Measurements from ENCODE around the gene ZSWIM4.
A peak's percentile ranks its signal among the peaks of the same experiment; 100 is the strongest.
"Not testable (repeated sequence)": the region's sequence is repeated elsewhere in the genome, so short reads cannot be mapped to it uniquely, and the experiment has no call there.

ZSWIM4 gene

DNA sequence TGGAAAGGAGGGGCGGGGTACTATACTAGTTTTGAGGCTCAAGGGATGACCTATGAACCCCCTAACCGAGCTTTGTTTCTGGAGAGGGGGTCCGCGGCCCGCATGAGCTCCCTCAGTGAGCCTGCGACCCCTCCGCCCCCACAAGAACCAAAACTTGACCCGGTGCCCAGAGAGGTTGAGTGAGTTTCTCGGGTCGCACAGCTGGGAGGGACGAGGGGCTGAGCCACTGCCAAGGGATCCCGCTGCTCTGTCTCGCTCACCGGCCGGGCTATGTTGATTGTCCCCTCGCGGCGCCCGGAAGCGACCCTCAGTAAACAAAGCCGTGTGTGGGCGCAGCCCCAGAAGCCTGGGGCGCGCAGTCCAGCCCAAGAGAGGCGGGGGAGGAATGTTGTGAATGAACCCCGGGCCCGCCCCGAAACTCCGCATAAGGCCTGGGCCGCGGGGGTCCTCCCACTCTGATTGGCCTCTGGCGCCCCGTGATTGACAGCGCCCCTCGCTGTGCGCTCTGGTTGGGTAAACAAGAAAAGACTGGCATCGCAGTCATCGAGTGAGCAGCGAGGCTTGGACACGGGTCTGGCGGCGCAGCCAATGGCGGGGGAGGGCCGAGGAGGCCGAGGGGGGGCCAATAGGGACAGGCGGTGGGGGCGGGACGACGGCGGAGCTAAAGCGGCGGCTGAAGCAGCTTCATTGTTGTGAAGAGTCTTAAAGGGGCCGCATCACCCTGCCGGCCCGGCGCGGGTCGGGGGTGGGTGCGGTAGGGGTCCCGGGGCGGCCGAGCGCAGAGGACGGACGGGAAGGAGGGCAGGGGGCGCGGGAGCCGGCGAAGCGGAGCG is at the start of gene ZSWIM4:
TSS of gene ZSWIM4 (plus strand) at position 687 of the 833 bp plus-strand sequence. CDS start 206 bp downstream, outside the sequence.
- DNase-seq (ENCODE audit: low spot score), result peak; percentile 99

DNA sequence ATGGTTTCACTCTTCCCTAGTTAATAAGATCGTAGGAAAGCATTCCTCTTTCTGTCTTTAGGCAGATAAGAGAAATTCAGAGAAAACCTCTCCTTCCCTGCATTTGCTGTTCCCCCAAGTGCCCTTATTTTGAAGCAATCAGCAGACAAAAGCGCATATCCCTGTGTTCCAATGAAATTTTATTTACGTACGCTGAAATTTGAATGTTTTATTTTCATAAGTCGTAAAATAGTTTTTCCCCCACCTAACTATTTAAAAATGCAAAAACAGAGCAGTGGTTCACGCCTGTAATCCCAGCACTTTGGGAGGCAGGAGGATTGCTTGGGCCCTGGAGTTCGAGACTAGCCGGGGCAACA is 48.2 kb upstream of the ZSWIM4 start:
- DNase-seq (ENCODE audit: low spot score), result no peak

DNA sequence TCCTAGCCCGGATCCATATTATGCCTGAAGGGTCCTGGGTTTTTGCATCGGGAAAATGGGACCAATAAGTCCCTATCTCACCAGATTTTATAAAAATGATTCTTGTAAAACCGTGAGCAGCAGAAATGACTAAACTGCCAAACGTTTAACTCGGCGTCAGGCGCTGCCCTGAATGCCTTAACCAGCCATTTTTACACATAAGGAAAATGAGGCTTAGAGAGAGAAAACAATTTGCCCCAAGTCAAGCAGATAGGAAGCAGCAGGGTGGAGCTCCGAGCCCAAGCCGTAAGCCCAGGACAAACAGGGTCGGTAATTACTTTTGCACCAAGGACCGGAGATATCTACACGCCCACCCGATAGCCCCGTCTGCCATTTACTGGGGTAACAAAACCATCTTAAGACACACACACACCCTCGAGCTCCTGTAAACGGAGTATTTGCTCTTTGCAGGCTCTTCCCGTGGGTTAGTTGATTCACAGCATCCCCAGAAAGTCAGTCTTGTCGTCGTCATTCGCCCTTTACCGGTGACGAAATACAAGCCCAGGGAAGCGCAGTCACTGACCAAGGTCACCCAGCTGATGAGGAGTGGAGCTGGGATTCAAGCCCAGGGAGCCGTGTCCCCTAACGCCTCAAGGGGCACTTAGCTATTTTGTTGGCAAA is 46.9 kb upstream of the ZSWIM4 start:
- DNase-seq (ENCODE audit: low spot score), result peak; percentile 53

DNA sequence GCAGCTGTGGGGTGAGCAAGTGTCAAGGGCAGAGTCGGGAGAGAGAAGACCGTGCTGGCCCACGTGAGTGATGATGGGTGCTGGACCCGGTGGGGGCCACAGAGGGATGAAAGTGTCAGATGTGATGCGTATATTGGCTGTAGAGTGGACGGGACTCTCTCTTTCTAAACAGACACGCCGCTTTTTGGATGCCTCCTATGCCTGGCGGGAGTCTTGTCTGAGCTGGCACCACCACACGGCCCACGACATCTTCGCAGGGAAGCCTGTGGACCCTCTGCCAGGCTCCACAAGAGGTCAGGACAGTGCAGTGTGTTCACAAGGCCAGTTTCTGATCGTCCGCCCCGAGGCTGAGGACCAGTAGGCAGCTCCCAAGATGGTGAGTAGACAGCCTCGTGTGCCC is 43.8 kb upstream of the ZSWIM4 start:
- DNase-seq (ENCODE audit: low spot score), result no peak

DNA sequence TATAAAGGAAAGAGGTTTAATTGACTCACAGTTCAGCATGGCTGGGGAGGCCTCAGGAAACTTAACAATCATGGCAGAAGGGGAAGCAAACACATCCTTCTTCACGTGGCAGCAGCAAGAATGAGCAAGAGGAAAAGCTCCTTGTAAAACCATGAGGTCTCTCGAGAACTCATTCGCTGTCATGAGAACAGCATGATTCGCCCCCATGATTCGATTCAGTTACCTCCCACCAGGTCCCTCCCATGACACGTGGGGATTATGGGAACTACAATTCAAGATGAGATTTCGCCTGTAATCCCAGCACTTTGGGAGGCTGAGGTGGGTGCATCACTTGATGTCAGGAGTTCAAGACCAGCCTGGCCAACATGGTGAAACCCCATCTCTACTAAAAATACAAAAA is 41.6 kb upstream of the ZSWIM4 start:
- DNase-seq (ENCODE audit: low spot score), result not testable (repeated sequence)

DNA sequence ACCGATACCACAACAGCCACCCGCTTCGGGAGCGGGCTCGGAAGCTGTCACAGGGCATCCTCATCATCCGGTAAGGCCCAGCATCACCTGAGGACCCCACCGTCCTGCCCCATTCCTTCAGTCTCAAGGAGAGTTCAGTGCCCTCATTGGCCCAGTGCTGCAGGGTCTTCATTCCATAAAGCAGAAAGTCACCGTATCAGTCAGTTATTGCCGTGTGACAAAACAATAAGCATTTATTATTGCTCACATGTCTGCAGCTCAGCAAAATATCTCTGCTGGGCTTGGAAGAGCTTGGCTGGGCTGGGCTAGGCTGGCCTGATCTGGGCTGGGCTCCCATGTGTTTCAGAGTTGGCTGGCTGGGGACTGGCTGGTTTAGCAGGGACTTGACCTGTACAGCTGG is 39.0 kb upstream of the ZSWIM4 start:
- no peak for DNase-seq (ENCODE audit: low spot score)

DNA sequence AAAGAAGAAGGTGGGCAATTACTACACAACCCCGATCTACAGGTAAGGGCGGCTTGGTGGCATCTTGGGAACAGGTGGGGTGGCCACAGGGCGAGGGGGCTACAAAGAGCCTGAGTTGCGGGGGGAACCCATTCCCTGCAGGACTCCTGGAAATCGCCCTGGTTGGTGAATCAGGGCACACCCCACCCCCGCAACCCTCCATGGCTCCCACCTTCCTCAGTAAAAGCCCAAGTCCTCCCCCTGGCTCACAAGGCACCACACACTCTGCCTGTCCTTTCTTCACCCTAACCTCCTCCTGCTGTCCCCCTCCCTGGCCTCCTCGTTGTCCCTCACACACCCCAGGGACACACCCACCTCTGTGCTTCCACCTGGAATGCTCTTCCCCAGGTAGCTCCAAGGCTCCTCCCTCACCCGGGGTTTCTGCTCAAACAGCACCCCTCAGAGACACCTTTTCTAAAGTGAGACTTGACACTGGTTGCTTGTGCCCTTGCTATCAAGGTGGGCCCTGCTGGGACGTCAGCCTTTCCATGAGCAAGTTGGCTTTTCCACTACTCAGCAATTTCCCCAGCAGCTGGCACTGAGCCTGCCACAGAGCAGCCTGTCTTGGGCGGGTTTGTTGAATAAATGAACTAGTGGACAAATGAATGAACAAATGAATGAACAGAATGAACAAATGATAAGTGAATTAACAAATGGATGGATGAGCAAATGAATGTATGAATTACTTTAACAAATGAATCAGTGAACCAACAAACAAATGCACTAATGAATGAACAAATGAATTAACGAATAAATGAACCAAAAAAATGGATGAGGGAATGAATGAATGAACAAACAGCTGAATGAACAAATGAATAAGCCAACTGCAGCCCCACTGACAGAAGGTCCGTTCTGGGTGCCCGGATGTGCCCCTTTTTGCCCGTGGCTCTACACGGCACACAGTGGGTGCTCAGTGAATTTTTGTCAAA is 37.2 kb upstream of the ZSWIM4 start:
- no peak for DNase-seq (ENCODE audit: low spot score)

DNA sequence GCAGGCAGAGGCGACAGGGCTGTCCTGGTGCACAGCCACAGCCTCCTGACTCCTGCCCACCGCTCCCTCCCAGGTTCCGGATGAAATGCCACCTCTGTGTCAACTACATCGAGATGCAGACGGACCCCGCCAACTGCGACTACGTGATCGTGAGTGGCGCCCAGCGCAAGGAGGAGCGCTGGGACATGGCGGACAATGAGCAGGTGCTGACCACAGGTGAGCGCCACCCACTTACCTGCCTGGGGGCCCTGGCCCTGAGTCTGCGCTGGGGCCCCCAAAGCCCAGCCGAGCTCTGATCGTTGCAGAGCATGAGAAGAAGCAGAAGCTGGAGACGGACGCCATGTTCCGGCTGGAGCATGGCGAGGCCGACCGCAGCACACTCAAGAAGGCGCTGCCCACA is 36.4 kb upstream of the ZSWIM4 start:
- no peak for DNase-seq (ENCODE audit: low spot score)

DNA sequence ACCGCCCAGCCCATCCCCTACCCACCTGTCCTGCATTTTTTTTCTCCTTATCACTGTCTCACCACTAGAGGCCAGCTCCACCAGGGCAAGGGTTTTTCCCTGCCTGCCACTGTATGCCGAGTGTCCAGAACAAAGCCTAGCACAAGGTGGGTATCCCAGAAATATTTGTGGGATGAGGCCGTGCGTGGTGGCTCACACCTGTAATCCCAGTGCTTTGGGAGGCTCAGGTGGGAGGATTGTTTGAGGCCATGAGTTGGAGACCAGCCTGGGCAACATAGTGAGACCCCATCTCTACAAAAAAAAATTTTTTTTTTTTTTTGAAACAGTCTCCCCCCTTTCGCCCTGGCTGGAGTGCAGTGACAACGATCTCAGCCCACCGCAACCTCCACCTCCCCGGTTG is 33.8 kb upstream of the ZSWIM4 start:
- DNase-seq (ENCODE audit: low spot score), result peak; percentile 46

DNA sequence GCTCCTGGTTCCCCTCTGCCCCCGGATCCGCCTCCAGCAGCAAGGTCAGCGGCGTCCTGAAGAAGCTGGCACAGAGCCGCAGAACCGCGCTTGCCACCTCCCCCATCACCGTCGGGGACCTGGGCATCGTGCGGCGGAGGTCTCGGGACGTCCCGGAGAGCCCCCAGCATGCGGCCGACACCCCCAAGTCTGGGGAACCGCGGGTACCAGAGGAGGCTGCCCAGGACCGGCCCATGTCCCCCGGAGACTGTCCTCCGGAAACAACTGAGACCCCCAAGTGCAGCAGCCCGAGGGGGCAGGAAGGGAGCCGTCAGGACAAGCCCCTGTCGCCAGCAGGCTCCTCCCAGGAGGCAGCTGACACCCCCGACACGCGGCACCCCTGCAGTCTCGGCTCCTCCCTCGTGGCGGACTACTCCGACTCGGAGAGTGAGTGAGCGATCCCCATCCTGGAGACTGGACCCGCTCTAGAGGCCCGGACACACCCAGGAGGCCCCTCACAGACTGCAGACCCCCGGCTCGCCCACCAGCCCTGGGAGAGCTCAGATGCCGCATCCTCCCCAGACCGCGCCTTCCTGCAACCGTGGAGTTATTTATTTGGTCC is 32.5 kb upstream of the ZSWIM4 start:
- DNase-seq (ENCODE audit: low spot score), result no peak

DNA sequence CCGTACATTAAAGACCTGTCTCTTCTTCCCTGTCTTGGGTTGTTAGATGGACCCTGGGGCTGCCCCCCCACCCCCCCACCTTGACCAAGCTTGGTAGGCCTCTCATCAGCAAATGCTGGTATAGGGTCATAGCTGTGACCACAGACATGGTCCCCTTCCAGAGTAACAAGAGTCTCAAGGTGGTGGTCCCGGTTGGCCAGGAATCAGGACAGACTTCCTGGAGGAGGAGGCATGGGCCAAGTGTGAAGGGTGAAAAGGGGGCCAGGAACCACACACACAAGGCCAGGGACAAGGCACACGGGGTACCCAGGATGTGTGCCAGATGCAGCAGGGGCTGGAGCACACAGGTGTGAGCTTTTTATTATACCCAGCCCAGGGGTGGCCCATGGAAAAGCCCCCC is 32.0 kb upstream of the ZSWIM4 start:
- no peak for DNase-seq (ENCODE audit: low spot score)

DNA sequence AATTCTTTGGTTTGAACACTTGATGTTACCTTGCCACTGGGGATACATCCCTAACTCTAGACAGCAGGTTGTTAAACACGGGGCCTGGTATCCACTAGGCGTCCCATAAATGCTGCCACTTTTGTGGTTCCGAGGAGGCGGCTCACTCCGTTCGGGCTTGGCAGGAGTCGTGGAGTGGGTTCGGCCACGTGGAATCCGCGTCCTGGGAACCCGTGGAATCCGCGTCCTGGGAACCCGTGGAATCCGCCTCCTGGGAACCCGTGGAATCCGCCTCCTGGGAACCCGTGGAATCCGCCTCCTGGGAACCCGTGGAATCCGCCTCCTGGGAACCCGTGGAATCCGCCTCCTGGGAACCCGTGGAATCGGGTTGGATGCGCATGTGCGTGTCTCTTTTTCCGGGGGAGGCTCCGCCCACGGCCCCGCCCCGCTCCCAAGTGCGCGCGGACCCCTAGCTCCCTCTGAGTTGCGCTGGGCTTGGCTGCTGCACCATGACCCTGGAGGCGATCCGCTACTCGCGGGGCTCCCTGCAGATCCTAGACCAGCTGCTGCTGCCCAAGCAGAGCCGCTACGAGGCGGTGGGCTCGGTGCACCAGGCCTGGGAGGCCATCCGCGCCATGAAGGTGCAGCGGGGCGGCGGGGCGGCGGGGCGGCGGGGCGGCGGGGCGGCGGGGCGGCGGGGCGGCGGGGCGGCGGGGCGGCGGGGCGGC is 31.0 kb upstream of the ZSWIM4 start, which contains the start of gene MRI1:
TSS of gene MRI1 (plus strand) at position 422 of the 707 bp plus-strand sequence. CDS start at position 489, 67 bp downstream.
- peak; percentile 97 for DNase-seq (ENCODE audit: low spot score)

DNA sequence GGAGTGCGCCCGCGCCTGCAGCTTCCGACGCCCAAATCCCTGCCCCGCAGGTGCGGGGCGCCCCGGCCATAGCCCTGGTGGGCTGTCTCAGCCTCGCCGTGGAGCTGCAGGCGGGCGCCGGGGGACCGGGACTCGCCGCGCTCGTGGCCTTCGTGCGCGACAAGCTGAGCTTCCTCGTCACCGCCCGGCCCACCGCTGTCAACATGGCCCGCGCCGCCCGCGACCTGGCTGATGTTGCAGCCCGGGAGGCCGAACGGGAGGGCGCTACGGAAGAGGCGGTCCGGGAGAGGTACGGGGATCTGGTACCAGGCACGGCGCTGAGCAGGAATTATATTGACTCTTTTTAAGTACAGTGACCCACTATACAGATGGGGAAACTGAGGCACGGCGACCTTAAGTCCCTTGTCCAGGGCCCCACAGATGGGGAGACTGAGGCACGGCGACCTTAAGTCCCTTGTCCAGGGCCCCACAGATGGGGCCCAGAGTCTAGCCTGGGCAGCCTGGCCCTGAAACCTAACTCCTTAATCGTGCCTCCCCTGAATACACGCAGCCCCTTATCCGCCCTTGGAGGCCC is 30.3 kb upstream of the ZSWIM4 start:
- peak; percentile 63 for DNase-seq (ENCODE audit: low spot score)

DNA sequence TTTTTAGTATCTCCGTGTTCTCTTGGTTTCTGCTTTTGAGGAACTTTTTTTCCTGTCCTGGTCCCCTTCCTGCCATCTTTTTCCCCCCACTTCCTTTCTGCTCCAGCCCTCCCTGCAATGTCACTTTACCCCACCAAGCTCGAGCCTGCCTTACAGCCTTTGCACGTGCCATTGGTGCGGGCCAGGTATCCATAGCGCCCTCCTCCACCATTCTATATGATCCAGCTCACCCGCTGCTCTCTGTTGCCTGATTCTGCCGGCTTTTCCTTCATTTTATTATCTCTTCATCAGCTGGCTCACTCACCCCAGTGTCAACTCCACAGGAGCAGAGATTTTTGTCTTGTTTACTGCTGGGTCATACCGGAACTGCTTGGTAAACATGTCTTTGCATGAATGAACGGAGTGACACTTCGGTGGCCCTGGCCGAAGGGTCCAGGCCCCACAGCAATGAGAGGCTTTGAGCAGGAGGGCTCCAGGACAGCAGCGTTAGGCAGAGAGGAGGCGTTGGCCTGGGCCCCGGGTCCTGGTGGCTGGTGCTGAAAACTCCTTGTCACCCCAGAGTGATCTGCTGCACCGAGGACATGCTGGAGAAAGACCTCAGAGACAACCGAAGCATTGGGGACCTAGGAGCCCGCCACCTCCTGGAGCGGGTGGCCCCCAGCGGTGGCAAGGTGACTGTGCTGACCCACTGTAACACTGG is 29.7 kb upstream of the ZSWIM4 start:
- peak; percentile 60 for DNase-seq (ENCODE audit: low spot score)

DNA sequence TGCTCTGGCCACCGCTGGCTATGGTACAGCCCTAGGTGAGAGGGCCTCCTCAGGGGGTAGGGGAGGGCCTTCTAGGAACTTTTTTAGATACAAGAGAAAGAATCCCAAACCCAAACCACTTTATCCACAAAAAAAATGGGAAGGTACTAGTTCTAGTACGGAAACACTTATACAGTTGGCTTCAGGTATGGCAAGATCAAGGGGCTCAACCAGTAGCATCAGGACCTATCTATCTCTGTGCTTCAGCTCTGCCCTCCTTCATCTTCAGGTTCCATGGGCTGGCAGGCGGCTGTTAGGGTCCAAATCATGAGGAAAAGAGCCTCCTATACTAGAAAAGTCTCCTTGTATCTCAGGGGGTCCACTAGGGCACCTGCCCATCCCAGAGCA is 29.2 kb upstream of the ZSWIM4 start:
- no peak for DNase-seq (ENCODE audit: low spot score)

DNA sequence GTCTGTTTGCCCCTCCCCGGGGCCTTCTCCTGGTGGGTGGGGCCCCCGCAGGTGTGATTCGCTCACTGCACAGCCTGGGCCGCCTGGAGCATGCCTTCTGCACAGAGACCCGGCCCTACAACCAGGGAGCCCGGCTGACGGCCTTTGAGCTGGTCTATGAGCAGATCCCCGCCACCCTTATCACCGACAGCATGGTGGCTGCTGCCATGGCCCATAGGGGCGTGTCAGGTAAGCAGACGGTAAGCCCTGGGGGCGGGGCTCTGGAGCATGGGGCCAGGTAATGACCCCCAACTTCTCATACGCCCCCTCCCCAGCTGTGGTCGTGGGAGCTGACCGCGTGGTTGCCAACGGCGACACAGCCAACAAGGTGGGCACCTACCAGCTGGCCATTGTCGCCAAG is 26.7 kb upstream of the ZSWIM4 start:
- no peak for DNase-seq (ENCODE audit: low spot score)

DNA sequence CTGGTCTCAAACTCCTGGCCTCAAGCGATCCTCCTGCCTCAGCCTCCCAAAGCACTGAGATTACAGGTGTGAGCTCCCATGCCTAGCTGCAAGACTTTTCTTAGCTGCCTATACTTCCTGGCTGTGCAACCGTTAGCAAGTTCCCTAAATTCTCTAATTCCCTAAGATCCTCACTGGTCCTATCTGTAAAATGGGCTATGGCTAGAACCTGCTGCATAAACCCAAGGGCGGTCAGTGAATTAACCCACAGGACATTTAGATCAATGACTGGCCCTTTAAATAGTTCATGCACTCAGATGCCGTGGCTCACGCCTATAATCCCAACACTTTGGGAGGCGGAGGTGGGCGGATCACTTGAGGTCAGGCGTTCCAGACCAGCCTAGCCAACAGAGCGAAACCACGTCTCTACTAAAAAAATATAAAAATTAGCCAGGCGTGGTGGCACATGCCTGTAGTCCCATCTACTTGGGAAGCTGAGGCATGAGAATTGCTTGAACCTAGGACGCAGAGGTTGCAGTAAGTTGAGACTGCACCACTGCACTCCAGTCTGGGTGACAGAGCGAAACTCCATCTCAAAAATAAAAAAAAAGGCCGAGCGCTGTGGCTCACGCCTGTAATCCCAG is 25.1 kb upstream of the ZSWIM4 start:
- DNase-seq (ENCODE audit: low spot score), result no peak

DNA sequence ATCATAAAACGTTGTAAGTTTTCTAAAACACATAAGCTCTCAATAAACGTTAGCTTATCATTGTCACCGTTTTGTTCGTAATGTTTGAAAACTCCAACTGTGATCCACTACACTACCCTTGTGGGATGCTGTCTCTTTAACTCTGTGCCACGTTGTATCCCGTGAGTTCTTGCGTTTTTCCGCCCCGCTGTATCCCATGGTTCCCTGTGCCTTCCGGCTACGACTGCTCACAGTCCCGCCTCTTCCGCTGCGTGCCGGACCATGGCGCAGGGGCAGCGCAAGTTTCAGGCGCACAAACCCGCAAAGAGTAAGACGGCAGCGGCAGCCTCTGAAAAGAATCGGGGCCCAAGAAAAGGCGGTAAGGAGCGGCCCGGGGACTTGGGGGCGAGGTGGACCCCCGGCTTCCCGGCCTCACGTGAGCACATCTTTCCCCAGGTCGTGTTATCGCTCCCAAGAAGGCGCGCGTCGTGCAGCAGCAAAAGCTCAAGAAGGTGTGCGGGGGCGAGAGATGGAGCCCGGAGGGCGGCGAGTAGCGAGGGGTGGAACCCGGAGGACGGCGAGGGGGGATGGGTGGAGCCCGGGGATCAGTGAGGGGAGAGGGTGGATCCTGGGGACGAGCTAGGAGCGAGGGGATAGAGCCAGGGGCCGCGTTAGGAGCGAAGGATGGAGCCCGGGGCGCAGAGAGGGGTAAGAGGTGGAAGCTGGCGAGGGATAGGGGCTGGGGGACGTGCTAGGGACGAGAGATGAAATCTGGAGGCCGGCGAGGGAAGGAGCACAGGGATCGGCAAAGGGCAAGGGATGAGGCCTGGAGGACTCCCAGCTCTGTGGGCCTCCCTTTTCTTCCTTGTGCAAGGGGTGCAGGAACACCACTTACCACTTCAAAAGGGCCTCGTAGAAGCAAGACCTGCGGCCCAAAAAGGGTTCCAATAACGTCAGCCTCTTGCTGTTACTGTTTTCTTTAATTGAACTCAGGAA is 20.7 kb upstream of the ZSWIM4 start, which contains the start of gene C19orf53:
TSS of gene C19orf53 (plus strand) at position 240 of the 975 bp plus-strand sequence. CDS start at position 262, 22 bp downstream.
- DNase-seq (ENCODE audit: low spot score), result peak; percentile 97

All from HuH-7.5 (cell line).